GM18498 (cell line): ENCODE data around the gene GPR180.

ENCODE experiments used
- ATAC-seq: cut with Tn5 transposase; IDR thresholded peaks from one replicate; pipeline ENCODE4 v1.9.1; 2021; ENCODE audit warnings: mild to moderate bottlenecking, moderate library complexity; ENCODE audit not compliant: unreplicated experiment

The GPR180 gene

DNA sequence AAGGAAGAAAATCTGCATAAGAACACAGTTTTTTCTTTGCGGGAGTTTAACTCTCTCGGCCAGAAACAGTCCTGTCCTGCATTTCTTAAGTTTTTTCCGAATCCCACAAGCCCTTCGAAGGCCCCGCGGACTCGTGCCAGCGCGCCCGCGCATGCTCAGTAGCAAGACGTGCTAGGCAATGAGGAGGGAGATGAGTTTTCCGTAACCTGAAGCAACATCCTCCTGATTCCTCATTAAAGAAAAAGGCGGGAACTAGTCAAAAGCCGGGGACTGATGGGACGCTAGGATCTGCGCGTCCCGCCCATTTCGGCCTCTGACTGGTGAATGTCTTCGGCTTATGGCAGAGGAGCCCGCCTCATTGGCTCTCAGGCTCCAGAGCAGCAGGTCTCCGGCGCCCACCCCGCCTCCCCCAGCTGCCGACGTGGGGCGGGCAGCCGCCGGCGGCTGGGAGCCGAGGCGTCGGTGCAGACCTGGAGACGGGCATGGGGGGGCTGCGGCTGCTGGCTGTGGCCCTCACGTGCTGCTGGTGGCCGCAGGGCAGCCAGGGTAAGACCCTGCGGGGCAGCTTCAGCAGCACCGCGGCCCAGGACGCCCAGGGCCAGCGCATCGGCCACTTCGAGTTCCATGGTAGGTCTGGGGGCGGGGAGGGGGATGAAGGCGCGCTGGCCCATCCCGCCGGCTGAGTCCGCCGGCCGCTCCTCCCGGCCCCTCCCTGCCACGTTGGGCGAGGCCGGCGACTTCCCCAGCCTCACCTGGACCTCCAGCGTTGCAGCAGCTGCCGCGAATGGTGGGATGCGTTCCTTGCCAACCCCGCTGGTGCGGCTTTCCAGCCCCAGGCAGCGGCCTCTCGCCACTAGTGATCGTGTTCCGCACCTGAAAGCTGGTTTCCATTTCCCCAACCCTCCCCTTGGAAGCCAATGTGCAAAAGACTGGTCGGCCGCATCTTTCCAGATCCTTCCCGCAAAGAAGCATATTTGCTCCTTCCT, at the start of gene GPR180:
TSS of gene GPR180 (plus strand) at position 412 of the 986 bp plus-strand sequence. CDS start at position 483, 71 bp downstream.
- ATAC-seq: peak; percentile 99

DNA sequence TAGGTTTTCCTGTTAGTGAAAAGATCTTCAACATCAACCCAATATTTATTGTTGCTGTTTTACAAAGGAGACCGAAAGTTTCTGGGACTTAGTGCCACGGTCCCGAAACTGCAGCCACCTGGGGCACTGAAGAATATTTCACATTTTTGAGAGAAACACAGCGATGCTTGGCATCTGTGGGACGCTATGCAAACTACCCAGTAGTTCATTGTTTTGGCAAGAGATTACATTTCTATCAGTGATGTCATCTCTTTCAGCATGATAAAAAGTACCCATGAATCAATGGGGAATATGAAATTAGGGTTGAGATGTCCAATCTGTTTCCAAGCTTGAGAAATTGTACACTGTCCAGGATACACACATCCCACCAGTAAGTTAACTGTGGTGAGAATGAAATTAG, 49.6 kb upstream of the GPR180 start:
- no peak for ATAC-seq

DNA sequence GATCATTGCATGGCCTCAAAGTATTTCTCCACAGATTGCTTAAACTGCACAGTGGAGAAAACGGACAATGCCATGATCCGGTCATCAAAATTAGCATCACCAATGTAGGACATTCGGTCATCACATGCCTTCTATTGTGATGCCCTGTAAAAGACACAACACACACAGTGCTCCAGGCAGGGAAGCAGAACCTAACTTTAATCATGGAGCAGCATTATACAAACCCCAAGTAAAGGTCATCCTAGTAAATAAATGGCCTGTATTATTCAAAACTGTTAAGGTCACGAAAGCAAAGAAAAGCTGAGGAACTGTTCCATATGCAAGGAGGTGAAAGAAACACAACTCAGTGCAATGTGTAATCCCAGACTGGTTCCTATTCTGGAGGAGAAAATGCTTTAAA, 47.9 kb upstream of the GPR180 start:
- no peak for ATAC-seq

DNA sequence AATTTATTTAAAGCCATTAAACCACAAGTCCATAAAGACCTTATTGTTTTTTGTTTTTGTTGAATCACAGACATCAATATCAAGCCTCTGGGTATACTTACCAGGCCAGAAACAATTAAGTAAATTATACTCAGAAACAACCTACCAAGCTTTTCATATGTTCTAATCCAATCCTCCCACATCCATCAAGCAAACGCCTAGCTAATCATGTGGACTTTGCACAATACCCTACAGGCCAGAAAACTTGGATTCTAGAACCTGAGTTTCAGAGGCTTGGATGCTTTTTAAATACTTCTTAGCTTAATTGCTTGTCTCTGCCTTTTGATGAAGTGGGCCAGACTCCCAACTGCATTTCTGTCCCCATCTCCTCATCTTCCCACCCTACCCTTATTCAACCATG, 45.6 kb upstream of the GPR180 start:
- ATAC-seq: no peak

DNA sequence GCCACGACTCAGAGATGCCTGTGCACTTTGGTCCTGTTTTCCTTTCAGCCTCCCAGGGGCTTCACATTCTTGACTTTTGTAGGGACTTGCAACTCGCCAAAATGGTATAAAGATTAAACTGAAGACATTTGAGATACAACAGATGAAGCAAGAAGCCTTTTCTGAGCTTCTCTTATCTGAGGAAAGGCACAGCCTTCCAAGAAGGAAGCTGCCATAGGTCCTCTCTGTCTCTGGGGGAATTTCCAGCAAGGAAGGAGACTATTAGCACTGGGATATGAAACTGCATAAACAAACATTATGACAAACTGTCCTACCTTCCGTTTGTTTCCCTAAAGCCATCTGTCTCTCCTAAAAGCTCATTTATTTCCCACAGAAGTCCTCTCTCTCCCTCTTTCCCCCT, 45.0 kb upstream of the GPR180 start:
- no peak for ATAC-seq

DNA sequence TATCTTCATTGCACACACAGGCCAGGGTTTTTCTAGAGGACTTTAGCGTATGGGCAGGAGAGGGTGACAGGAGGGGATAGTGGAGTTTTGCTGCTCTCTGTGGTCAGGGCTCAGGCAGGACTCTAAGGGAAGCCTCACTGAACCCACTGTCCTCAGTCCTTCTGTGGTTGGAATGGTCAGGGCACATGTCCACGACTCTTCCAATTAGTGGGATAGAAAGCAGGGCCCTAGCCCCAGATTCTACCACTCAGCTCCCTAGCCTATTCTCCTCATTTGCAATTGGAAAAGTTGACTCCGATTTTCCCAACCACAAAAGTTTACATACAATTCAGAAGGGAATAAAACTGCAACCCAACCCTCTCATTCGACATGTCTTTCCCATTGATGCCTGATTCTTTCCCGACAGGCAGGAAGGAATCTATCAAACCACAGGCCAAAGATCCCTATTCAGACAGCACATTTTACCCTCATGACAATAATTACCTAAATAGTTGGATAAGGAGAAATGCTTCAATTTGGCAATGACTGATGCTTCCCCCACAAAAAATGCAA, 43.9 kb upstream of the GPR180 start:
- no peak for ATAC-seq

DNA sequence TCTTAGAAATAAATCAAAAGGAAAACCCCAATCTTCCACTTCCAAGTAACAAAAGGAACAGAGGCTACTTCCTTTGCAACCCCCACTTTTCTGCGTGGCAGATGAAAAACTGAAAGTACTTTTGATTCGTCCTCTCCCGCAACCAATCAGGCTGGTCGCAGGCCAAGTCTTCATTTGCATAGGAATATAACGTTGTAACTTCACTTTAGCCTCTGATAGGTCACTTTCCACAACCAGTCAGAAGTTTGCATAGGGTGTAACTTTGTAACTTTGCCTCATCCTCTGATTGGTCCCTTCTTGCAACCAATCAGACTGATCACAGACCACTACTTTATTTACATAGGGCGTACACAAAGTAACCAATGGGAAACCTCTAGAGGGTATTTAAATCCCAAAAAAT, 42.9 kb upstream of the GPR180 start:
- no peak for ATAC-seq

DNA sequence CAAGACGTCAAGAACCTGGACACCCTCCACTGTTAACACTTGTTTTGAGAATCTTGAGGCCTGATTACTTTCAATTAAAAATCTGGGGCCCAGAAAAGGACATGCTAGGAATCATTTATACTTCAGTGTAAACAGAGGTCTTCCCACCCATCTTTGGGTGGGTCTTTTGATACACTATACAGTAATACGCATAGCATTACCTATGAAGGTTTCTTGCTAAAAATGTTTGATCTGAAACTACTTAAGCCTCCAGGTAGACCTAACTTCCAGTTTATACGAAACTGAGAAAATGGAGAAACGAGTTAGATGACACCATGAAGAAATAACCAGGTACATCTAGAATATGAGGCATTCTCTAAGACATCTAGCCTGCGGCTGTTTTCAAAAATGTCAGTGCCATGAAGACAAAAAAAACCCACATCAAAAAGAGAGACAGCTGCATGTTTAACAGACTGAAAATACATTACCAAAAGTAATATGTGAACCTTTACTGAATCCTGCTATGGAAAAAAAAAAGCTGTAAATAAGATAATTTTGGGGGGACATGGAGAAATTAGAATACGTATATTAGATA, 42.3 kb upstream of the GPR180 start:
- ATAC-seq: no peak

DNA sequence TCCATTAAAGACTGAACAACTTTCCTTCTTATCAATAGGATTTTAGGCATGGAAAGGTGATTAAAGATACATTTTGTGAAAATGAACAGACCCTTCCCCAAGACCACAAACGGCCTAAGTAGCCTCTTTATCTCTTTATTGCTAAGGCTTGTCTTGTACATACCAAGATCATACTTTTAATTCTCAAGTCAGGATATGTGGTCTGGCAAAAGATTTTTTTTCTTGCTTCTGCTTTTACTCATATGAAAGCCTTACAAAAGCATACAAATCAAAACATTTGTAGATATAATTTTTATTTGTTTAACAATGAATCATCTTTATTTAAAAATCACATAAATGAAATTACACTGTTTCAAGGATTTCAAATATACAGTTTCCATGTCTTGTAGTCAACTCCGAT, 41.5 kb upstream of the GPR180 start:
- ATAC-seq: no peak

DNA sequence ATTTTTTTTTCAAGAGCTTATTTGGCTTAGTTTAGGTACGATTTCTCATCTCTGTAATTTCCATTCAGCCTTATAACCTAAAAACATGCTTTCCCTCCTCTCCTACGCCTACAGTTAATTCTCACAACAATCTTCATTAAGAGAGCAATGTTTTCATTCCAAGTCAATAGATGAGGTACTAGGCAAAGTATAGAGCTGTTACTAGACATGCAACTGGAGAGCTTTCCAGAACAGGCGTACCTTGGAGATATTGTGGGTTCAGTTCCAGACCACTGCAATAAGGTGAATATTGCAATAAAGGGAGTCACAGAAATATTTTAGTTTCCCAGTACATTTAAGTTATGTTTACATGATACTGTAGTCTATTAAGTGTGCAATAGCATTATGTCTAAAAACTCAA, 40.5 kb upstream of the GPR180 start:
- no peak for ATAC-seq

DNA sequence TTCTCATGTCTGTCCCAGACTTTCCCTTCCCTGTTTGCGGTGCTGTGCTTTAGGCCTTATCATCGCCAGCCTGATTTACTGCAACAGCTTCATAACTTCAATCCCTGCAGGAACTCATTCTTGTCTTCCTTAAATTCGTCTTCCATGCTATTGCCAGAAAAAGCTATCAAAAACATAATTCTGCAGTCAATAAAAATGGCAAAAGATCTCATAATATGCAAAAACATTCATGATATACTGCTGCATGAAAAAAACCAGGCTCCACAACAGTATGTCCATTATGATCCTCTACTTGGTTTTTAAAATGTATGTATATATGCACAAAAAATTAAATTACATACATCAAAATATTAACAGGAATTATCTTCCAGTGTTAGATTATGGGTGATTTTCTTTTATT, 34.1 kb upstream of the GPR180 start:
- ATAC-seq: no peak

DNA sequence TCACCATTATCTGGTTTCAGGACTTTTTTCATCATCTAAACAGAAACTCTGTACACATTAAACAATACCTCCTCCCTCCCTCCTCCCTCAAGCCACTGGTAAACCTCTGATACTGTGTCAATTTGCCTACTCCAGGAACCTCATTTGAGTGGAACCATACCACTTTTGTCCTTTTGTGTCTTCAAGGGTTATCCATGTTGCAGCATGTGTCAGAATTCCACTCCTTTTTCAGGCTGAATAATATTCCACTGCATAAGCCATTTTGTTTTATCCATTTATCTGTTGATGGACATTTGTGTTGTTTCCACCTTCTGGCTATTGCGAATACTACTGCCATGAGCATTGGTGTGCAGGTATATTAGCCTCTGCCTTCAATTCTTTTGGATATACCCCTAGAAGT, 33.2 kb upstream of the GPR180 start:
- no peak for ATAC-seq

DNA sequence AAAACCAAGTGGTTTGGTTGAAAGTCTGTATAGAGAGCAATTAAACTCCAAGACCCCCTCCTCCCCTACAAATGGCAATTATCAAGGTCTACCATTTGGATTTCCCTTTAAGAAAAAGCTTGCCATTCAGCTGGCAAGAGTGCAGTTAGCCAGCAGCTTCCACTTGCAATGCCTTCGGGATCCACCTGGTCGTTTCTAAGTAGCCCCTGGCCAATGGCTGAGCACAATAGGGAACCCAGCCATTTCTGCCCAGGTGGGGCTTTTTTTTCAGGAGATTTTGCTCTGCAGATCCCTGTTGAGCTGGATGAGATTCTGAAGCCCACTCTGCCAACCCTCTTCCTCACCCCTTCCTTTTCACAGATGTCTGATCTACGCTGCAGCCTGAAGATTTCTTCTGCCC, 32.0 kb upstream of the GPR180 start:
- no peak for ATAC-seq

DNA sequence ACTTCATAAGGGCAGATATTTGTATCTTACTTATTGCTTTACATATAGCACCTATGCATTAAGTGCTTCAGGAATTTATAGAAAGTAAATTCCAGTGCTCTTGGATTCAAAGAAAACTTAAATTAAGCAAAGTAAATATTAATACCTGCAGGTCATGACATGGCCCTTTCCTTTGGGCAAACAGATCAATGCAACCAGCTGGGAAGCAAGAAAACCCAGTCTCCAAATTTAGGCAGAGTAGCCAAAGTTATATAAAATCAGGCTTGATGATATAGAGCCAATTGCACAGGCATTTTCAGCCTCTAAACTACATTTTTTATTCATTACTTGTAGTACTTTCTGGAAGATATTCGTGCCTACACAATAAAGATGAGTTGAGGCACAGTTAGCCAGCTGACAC, 22.6 kb upstream of the GPR180 start:
- ATAC-seq: no peak

DNA sequence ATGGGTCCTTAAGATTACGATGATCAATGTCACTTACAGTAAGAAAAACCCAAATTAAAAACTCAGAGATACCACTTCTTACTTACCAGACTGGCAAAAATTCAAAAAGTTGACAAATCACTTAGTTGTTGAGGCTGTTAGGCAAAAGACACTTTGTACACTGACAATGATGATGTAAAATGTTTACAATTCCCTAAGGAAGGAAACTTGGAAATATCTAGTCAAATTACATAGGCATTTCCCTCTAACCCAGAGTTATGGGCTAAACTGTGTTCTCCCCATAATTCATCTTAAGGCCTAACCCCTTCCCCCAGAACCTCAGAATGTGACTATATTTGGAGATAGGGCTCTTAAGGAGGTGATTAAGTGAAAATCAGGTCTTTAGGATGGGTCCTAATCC, 17.7 kb upstream of the GPR180 start:
- no peak for ATAC-seq

DNA sequence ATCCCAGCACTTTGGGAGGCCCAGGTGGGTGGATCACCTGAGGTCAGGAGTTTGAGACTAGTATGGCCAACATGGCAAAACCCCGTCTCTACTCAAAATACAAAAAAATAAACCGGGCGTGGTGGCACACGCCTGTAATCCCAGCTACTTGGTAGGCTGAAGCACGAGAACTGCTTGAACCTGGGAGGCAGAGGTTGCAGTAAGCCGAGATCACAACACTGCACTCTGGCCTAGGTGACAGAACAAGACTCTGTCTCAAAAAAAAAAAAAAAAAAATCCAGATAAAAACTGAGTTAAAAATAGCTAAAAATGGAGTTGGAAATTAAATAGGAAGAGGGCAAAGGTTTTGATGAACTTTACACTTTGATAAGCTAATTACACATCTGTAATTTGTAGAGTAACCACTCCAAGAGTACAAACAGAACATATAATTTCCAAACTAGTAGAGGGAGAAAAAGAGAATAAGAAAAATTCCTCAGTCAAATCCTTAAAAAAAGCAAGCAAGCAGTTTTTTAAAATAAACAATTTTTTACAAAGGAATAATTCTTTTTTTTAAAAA, 16.0 kb upstream of the GPR180 start:
- ATAC-seq: no peak

DNA sequence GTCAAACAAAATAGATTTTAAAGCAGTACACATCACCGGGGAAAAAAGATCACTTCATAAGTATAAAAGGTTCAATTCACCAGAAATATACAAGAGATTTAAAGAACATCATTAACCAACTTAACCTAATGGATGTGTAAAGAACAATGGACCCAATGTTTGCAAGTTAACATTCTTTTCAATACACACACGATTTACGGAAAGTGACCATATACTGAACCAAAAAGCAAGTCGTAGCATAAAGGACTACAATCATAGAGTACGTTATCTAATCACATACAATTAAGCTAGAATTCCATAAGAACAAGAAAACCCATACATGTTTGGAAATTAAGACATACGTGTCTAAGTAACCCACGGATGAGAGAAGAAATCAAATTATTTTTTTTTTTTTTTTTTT, 15.3 kb upstream of the GPR180 start:
- ATAC-seq: no peak

DNA sequence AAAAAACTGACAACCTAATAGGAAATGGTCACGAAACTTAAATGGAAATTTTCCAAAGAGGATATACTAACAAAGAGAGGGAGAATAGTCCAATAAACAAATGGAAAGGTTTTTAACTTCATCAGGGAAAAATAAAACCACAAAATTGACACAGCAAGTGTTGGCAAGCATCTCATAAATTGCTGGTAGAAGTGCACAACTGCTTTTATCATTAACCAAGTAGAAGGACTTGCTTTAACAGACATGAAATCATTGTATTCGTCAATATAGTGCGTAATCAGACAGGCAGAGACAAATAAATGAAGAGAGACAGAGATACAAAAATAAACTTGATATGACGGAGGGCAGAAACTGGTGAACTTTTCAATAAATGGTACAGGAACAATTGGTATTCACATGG, 13.1 kb upstream of the GPR180 start:
- ATAC-seq: no peak

DNA sequence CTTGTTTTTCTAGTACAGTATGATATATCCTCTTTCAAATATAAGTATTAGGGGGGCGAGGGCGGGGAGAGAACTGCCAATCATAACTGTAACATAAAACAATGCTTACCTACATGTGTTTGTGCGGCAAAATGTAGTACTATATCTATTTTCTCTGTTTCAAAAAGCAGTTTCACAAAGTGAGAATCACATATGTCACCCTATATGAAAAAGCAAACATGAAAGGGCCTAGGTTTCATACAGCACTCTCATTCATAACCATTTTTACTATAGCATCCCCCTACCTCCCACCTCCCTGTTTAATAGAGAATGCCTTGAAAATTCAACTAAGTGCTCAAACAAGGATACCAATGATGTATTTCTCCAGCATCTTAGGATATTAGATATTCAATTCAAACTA, 10.9 kb upstream of the GPR180 start:
- peak; percentile 60 for ATAC-seq

DNA sequence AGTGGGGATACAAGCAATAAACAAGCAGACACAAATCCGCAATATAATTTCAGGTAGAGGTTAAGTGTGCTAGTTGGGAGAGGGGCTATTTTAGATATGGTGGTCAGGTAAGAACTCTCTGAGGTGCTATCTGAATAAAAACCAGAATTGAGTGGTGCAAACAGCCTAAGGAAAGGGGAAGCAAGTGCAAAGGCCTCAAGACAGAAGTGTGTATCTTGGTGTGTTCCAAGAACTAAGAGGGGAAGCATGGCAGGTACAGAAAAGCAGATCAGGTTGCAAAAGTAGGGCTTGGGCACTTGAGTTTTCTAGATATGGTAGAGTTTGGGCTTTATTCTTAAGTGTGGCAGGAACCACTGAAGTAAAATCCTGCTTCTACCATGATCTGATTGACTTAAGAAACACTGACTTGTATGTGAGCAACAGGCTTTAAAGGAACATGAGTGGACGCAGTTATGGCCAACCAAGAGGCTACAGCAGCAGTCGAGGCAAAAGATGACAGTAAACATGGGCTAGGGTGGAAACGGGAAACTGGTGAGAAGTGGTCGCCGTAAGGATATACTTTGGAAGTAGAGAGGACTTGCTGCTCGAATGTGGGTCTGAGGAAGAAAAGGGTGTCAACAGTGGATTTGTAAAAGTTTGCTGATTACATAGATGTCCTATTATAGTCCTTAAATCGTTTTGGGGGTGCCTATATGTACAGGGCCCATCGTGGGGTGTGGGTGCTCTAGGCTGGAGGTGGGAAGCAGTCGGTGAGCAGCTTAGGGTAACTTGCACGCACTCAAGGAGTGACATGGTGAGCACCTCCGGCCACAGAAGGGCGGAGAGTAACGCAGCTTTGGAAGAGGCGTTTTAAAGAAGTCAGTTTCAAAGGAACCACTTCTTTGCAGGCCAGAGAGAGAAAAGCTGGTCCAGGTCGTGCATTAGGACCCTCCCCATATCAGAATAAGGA, 6.4 kb upstream of the GPR180 start:
- peak; percentile 60 for ATAC-seq
